Liver (tissue), 9 donors: ENCODE data around the gene PSEN2. TPM values are rescaled to one million over a fixed set of nuclear protein-coding genes. Genes with fewer than 3 reads are reported as not detected.

Experiments
- DNase-seq: peaks from one replicate; pipeline ENCODE4 v3.0.0-alpha.2; 2017; ENCODE audit warnings: low spot score
- H3K27ac ChIP-seq, 2 donors: one replicate each; pipeline ENCODE4 v1.7.0; 2013; ENCODE audit warnings: inconsistent platforms in 2 of 2, low read length in 2 of 2, control low read depth in 1 of 2, low read depth in 1 of 2, mild to moderate bottlenecking in 1 of 2
- H3K27me3 ChIP-seq, 4 donors: one replicate each; pipeline versions ENCODE4 v1.6.1 to v1.7.0; 2013; ENCODE audit warnings: low read length in 3 of 4, inconsistent platforms in 1 of 4, mild to moderate bottlenecking in 1 of 4, moderate library complexity in 1 of 4; ENCODE audit not compliant: control insufficient read depth in 4 of 4, insufficient read depth in 4 of 4
- H3K36me3 ChIP-seq, 4 donors: one replicate each; pipeline versions ENCODE4 v1.6.1 to v1.7.0; 2013; ENCODE audit warnings: low read length in 3 of 4, mild to moderate bottlenecking in 3 of 4, low read depth in 1 of 4, moderate library complexity in 1 of 4; ENCODE audit not compliant: control insufficient read depth in 4 of 4, insufficient read depth in 3 of 4
- H3K4me1 ChIP-seq, 4 donors: one replicate each; pipeline versions ENCODE4 v1.6.1 to v1.7.0; 2013; ENCODE audit warnings: low read length in 3 of 4, mild to moderate bottlenecking in 3 of 4, moderate library complexity in 1 of 4; ENCODE audit not compliant: control insufficient read depth in 4 of 4, insufficient read depth in 4 of 4
- H3K4me3 ChIP-seq, 3 donors: one replicate each; pipeline versions ENCODE4 v1.6.1 to v1.7.0; 2013; ENCODE audit warnings: low read length in 3 of 3, control low read depth in 1 of 3, low read depth in 1 of 3, mild to moderate bottlenecking in 1 of 3
- H3K9ac ChIP-seq, 2 donors: one replicate each; pipeline ENCODE4 v1.7.0; 2013; ENCODE audit warnings: low read length in 2 of 2, mild to moderate bottlenecking in 2 of 2, moderate library complexity in 2 of 2, control low read depth in 1 of 2, low read depth in 1 of 2
- H3K9me3 ChIP-seq, 4 donors: one replicate each; pipeline versions ENCODE4 v1.6.1 to v1.7.0; 2013; ENCODE audit warnings: low read length in 3 of 4; ENCODE audit not compliant: control insufficient read depth in 4 of 4
- EGR1 ChIP-seq, 2 donors: IDR thresholded peaks; 2 replicates each; pipeline ENCODE4 v1.6.1; 2016 to 2018; ENCODE audit warnings: antibody characterized with exemption in 2 of 2, low read depth in 2 of 2
- FOXA1 ChIP-seq: IDR thresholded peaks from 2 replicates; pipeline ENCODE4 v1.6.1; 2016; ENCODE audit warnings: antibody characterized with exemption
- FOXA2 ChIP-seq: IDR thresholded peaks from 2 replicates; pipeline ENCODE4 v1.6.1; 2016; ENCODE audit warnings: antibody characterized with exemption
- HNF4A ChIP-seq, 2 donors: conservative IDR thresholded peaks; 2 replicates each; pipeline ENCODE4 v1.6.1; 2016; ENCODE audit warnings: antibody characterized with exemption in 2 of 2, mild to moderate bottlenecking in 2 of 2
- JUND ChIP-seq, 2 donors: IDR thresholded peaks; 2 replicates each; pipeline ENCODE4 v1.6.1; 2016; ENCODE audit warnings: antibody characterized with exemption in 2 of 2
- NR2F2 ChIP-seq: IDR thresholded peaks from 2 replicates; pipeline ENCODE4 v1.6.1; 2016; ENCODE audit warnings: antibody characterized with exemption
- RAD21 ChIP-seq, 2 donors: IDR thresholded peaks; 2 replicates each; pipeline ENCODE4 v1.6.1; 2016; ENCODE audit warnings: antibody characterized with exemption in 2 of 2, mild to moderate bottlenecking in 2 of 2
- RXRA ChIP-seq, 2 donors: IDR thresholded peaks; 2 replicates each; pipeline ENCODE4 v1.6.1; 2017 to 2018; ENCODE audit warnings: antibody characterized with exemption in 2 of 2, mild to moderate bottlenecking in 1 of 2
- SP1 ChIP-seq: IDR thresholded peaks from 2 replicates; pipeline ENCODE4 v1.6.1; 2018; ENCODE audit warnings: antibody characterized with exemption, mild to moderate bottlenecking
- TAF1 ChIP-seq: conservative IDR thresholded peaks from 2 replicates; pipeline ENCODE4 v1.6.1; 2016; ENCODE audit warnings: antibody characterized with exemption, mild to moderate bottlenecking
- YY1 ChIP-seq: IDR thresholded peaks from 2 replicates; pipeline ENCODE4 v1.6.1; 2016; ENCODE audit warnings: antibody characterized with exemption, mild to moderate bottlenecking
- WGBS: extraction: QIAGEN DNeasy Blood & Tissue Kit; methylation state at CpG from one replicate; pipeline ENCODE4 v1.1.7; 2013; 5-methylcytosine and 5-hydroxymethylcytosine counted together
- polyA plus RNA-seq, 2 donors: library from polyadenylated mRNA; stranded (reverse) in 1 of 2; unstranded in 1 of 2; fragments of 200-250 nt in 1 of 2; fragments of >200 nt in 1 of 2; fragmentation: Nextera tagmentation in 1 of 2; extraction: Ambion mirVana in 1 of 2; gene quantifications; one replicate each; pipeline versions ENCODE4 v1.2.1 to v1.2.3, GENCODE V29; 2013 to 2015
- total RNA-seq, 2 donors: library from RNA; depleted of rRNA; stranded (reverse); fragments of >200 nt; gene quantifications; one replicate each; pipeline ENCODE4 v1.2.3, GENCODE V29; 2014
- TF ChIP-seq, protein P1 (sequence below): IDR thresholded peaks from 2 replicates; pipeline ENCODE4 v1.6.1; 2016; ENCODE audit warnings: antibody characterized with exemption, mild to moderate bottlenecking
- TF ChIP-seq, protein P2 (sequence below): IDR thresholded peaks from 2 replicates; pipeline ENCODE4 v1.6.1; 2016; ENCODE audit warnings: antibody characterized with exemption
- TF ChIP-seq, protein P3 (sequence below): IDR thresholded peaks from 2 replicates; pipeline ENCODE4 v1.6.1; 2016; ENCODE audit warnings: antibody characterized with exemption
- TF ChIP-seq, protein P4 (sequence below): fragments of 150-350 bp; IDR thresholded peaks from 2 replicates; pipeline ENCODE4 v1.5.1; 2017; ENCODE audit warnings: improper control_type of control experiment, low read depth, low read length; ENCODE audit not compliant: missing input control
- donor health status: healthy.
- donor health status: healthy.
- donor health status: healthy.
- donor health status: healthy.
- donor health status: healthy.

Gene PSEN2
- total and polyA plus RNA-seq, 4 donors = 6.9 to 19.0 (median 10.8) TPM

DNA sequence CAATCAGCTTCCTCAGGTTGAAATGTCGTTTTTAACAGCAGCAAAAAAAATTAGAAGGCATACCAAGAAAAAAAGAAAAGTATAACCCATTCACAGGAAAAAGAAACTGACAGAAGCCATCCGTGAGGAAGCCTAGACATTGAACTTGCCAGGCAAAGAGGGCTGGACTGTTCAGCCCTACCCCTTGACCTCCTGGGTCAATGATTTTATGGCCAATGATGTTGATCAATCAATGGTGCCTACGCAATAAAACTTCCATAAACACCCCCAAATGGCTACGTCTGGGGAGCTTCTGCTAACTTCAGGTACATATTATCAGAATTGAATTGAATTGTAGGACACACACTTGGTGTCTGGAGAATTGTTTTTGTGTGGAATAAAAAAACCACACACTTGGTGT lies 4.8 kb upstream of the PSEN2 start (continued):
- TF ChIP-seq, protein P1, sequence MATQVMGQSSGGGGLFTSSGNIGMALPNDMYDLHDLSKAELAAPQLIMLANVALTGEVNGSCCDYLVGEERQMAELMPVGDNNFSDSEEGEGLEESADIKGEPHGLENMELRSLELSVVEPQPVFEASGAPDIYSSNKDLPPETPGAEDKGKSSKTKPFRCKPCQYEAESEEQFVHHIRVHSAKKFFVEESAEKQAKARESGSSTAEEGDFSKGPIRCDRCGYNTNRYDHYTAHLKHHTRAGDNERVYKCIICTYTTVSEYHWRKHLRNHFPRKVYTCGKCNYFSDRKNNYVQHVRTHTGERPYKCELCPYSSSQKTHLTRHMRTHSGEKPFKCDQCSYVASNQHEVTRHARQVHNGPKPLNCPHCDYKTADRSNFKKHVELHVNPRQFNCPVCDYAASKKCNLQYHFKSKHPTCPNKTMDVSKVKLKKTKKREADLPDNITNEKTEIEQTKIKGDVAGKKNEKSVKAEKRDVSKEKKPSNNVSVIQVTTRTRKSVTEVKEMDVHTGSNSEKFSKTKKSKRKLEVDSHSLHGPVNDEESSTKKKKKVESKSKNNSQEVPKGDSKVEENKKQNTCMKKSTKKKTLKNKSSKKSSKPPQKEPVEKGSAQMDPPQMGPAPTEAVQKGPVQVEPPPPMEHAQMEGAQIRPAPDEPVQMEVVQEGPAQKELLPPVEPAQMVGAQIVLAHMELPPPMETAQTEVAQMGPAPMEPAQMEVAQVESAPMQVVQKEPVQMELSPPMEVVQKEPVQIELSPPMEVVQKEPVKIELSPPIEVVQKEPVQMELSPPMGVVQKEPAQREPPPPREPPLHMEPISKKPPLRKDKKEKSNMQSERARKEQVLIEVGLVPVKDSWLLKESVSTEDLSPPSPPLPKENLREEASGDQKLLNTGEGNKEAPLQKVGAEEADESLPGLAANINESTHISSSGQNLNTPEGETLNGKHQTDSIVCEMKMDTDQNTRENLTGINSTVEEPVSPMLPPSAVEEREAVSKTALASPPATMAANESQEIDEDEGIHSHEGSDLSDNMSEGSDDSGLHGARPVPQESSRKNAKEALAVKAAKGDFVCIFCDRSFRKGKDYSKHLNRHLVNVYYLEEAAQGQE = no peak

DNA sequence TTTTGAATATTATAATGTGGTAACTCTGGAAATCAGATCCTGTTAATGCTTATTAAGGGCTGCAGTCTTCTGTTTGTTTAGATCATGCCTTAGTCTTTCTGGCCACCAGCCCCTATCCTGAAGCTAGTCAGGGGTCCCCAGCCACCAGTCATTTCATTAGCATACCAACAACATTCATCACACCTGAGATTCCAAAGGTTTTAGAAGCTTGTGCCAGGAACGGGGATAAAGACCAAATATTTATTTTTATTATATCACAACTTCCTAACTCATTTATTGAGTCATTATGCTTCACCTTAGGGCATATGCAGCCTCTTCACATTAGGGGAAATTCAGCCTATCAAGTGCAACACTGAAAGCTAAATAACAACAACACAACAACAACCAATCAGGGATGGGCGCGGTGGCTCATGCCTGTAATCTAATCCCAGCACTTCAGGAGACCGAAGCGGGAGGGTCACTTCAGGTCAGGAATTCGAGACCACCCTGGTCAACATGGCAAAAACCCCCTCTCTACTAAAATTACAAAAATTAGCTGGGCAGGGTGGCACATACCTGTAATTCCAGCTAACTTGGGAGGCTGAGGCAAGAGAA lies 2.9 kb upstream of the PSEN2 start:
- Histone ChIP-seq H3K36me3 (no peaks in the 10 kb centered on the region), H3K27ac (no peak overlapping the region), H3K9me3 (no peaks in the 10 kb centered on the region), H3K4me3 (no peak overlapping the region), H3K27me3 (no peaks in the 10 kb centered on the region), H3K4me1 (peaks cover 13 to 37% (median 25%) of the 10 kb centered on the region in 4 donors), H3K9ac (no peak overlapping the region)
- 82% methylated on average over 6 of the region's 6 CpGs for WGBS
- DNase-seq = no peak
- TF ChIP-seq RXRA (IDR thresholded peaks at IDR 0.05) = no peak
- no peak for TF ChIP-seq YY1
- TF ChIP-seq JUND (IDR thresholded peaks at IDR 0.05) = no peak
- TF ChIP-seq RAD21 (IDR thresholded peaks at IDR 0.05) = no peak
- TF ChIP-seq FOXA2 = no peak
- TF ChIP-seq, protein P2, sequence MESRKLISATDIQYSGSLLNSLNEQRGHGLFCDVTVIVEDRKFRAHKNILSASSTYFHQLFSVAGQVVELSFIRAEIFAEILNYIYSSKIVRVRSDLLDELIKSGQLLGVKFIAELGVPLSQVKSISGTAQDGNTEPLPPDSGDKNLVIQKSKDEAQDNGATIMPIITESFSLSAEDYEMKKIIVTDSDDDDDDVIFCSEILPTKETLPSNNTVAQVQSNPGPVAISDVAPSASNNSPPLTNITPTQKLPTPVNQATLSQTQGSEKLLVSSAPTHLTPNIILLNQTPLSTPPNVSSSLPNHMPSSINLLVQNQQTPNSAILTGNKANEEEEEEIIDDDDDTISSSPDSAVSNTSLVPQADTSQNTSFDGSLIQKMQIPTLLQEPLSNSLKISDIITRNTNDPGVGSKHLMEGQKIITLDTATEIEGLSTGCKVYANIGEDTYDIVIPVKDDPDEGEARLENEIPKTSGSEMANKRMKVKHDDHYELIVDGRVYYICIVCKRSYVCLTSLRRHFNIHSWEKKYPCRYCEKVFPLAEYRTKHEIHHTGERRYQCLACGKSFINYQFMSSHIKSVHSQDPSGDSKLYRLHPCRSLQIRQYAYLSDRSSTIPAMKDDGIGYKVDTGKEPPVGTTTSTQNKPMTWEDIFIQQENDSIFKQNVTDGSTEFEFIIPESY = no peak
- TF ChIP-seq, protein P3, sequence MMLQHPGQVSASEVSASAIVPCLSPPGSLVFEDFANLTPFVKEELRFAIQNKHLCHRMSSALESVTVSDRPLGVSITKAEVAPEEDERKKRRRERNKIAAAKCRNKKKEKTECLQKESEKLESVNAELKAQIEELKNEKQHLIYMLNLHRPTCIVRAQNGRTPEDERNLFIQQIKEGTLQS = no peak
- TF ChIP-seq HNF4A (conservative IDR thresholded peaks at IDR 0.05) = no peak

GRCh38 chr1:226868726-226869125 lies 1.7 kb upstream of the PSEN2 start:
- Histone ChIP-seq H3K9me3 (no peaks in the 10 kb centered on the region), H3K4me1 (peaks cover 13 to 37% (median 25%) of the 10 kb centered on the region in 4 donors), H3K27ac (no peak overlapping the region), H3K27me3 (no peaks in the 10 kb centered on the region), H3K36me3 (no peaks in the 10 kb centered on the region), H3K9ac (no peak overlapping the region), H3K4me3 (no peak overlapping the region)
- DNase-seq = no peak
- 97% methylated on average over 1 of the region's 1 CpG for WGBS
- TF ChIP-seq, protein P1 = no peak
- TF ChIP-seq HNF4A (conservative IDR thresholded peaks at IDR 0.05) = no peak
- no peak for TF ChIP-seq RAD21 (IDR thresholded peaks at IDR 0.05)
- no peak for TF ChIP-seq SP1
- TF ChIP-seq FOXA1 = no peak
- TF ChIP-seq, protein P2 = no peak
- TF ChIP-seq EGR1 (IDR thresholded peaks at IDR 0.05; ENCODE audit: low read depth in 2 of 2) = no peak
- TF ChIP-seq NR2F2 = no peak
- TF ChIP-seq YY1 = no peak
- TF ChIP-seq, protein P3 = no peak
- no peak for TF ChIP-seq RXRA (IDR thresholded peaks at IDR 0.05)
- TF ChIP-seq, protein P4, sequence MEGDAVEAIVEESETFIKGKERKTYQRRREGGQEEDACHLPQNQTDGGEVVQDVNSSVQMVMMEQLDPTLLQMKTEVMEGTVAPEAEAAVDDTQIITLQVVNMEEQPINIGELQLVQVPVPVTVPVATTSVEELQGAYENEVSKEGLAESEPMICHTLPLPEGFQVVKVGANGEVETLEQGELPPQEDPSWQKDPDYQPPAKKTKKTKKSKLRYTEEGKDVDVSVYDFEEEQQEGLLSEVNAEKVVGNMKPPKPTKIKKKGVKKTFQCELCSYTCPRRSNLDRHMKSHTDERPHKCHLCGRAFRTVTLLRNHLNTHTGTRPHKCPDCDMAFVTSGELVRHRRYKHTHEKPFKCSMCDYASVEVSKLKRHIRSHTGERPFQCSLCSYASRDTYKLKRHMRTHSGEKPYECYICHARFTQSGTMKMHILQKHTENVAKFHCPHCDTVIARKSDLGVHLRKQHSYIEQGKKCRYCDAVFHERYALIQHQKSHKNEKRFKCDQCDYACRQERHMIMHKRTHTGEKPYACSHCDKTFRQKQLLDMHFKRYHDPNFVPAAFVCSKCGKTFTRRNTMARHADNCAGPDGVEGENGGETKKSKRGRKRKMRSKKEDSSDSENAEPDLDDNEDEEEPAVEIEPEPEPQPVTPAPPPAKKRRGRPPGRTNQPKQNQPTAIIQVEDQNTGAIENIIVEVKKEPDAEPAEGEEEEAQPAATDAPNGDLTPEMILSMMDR = no peak
- TF ChIP-seq FOXA2 = no peak
- no peak for TF ChIP-seq TAF1
- TF ChIP-seq JUND (IDR thresholded peaks at IDR 0.05) = no peak
